HEK293 (cell line): ENCODE data around the gene ARMC3.

Experiments
- CTCF ChIA-PET: fragments of 350-600 bp; formaldehyde crosslinking; extraction: SDS; loops from one replicate; lab custom pipeline; 2021; ENCODE audit warnings: antibody characterized with exemption; lab: Yijun Ruan, JAX
- POLR2A ChIA-PET: fragments of 300-600 bp; formaldehyde crosslinking; extraction: SDS; loops from one replicate; lab custom pipeline; 2020; ENCODE audit warnings: antibody characterized with exemption, inconsistent platforms; lab: Yijun Ruan, JAX
- H3K27ac ChIP-seq: fragments of 200-500 bp; sonication (Bioruptor generic); 2 replicates; pipeline ENCODE4 v1.5.1; 2014; ENCODE audit warnings: low read depth, low read length, control low read depth, inconsistent platforms; ENCODE audit errors: extremely low read depth
- H3K36me3 ChIP-seq, 2 experiments: fragments of 200-500 bp in 1 of 2; sonication (Bioruptor generic) in 1 of 2; 1 replicate in 1 of 2; 2 replicates in 1 of 2; pipeline ENCODE4 v1.5.1; 2014 to 2017; ENCODE audit warnings: inconsistent platforms in 2 of 2, low read length in 2 of 2; ENCODE audit not compliant: control insufficient read depth in 2 of 2, insufficient read depth in 1 of 2
- H3K4me1 ChIP-seq: fragments of 200-500 bp; sonication (Bioruptor generic); 2 replicates; pipeline ENCODE4 v1.5.1; 2014; ENCODE audit warnings: mild to moderate bottlenecking, low read length, inconsistent platforms; ENCODE audit not compliant: control insufficient read depth, insufficient read depth
- H3K4me3 ChIP-seq: 2 replicates; pipeline ENCODE4 v1.5.1; 2011; ENCODE audit warnings: low read depth, mild to moderate bottlenecking, control low read depth, low read length, moderate library complexity
- H3K9me3 ChIP-seq: fragments of 200-500 bp; sonication (Bioruptor generic); 2 replicates; pipeline ENCODE4 v1.5.1; 2014; ENCODE audit warnings: low read depth, low read length, inconsistent platforms; ENCODE audit not compliant: control insufficient read depth, insufficient read depth
- SP3 ChIP-seq: fragments of 450-650 bp; formaldehyde crosslinking; IDR thresholded peaks from 2 replicates; pipeline ENCODE4 v1.5.1; 2016; ENCODE audit warnings: missing biosample characterization, missing genetic modification characterization
- ZFP3 ChIP-seq: fragments of 450-650 bp; formaldehyde crosslinking; IDR thresholded peaks from 2 replicates; pipeline ENCODE4 v1.5.1; 2016; ENCODE audit warnings: low read depth, missing biosample characterization, missing genetic modification characterization
- ZNF10 ChIP-seq: fragments of 450-650 bp; formaldehyde crosslinking; IDR thresholded peaks from 2 replicates; pipeline ENCODE4 v1.5.1; 2017; ENCODE audit warnings: missing biosample characterization, missing genetic modification characterization
- ZNF26 ChIP-seq: fragments of 450-650 bp; formaldehyde crosslinking; IDR thresholded peaks from 2 replicates; pipeline ENCODE4 v1.5.1; 2016; ENCODE audit warnings: missing biosample characterization, missing genetic modification characterization
- ZNF280D ChIP-seq: fragments of 450-650 bp; formaldehyde crosslinking; IDR thresholded peaks from 2 replicates; pipeline ENCODE4 v1.5.1; 2016; ENCODE audit warnings: missing biosample characterization, missing genetic modification characterization
- ZNF354C ChIP-seq: fragments of 450-650 bp; formaldehyde crosslinking; IDR thresholded peaks from 2 replicates; pipeline ENCODE4 v1.5.1; 2016; ENCODE audit warnings: missing biosample characterization, missing genetic modification characterization, low read depth, borderline replicate concordance
- ZNF391 ChIP-seq: fragments of 450-650 bp; formaldehyde crosslinking; IDR thresholded peaks from 2 replicates; pipeline ENCODE4 v1.5.1; 2016; ENCODE audit warnings: low read depth, missing biosample characterization, missing genetic modification characterization, borderline replicate concordance
- ZNF544 ChIP-seq: fragments of 450-650 bp; formaldehyde crosslinking; IDR thresholded peaks from 2 replicates; pipeline ENCODE4 v1.5.0; 2017; ENCODE audit warnings: missing biosample characterization, missing genetic modification characterization
- ZNF600 ChIP-seq: fragments of 450-650 bp; formaldehyde crosslinking; IDR thresholded peaks from 2 replicates; pipeline ENCODE4 v1.5.1; 2016; ENCODE audit warnings: missing biosample characterization, missing genetic modification characterization
- ZNF624 ChIP-seq: fragments of 450-650 bp; formaldehyde crosslinking; IDR thresholded peaks from 2 replicates; pipeline ENCODE4 v1.5.1; 2017; ENCODE audit warnings: missing biosample characterization, missing genetic modification characterization
- ZNF654 ChIP-seq: fragments of 450-650 bp; formaldehyde crosslinking; IDR thresholded peaks from 2 replicates; pipeline ENCODE4 v1.5.1; 2016; ENCODE audit warnings: low read depth, missing biosample characterization, missing genetic modification characterization
- TF ChIP-seq, protein P1 (sequence below): fragments of 450-650 bp; formaldehyde crosslinking; IDR thresholded peaks from 2 replicates; pipeline ENCODE4 v1.5.0; 2017; ENCODE audit warnings: missing biosample characterization, missing genetic modification characterization, borderline replicate concordance
- TF ChIP-seq, protein P2 (sequence below): fragments of 450-650 bp; formaldehyde crosslinking; IDR thresholded peaks from 2 replicates; pipeline ENCODE4 v1.5.1; 2016; ENCODE audit warnings: missing biosample characterization, missing genetic modification characterization
- TF ChIP-seq, protein P3 (sequence below): fragments of 450-650 bp; formaldehyde crosslinking; IDR thresholded peaks from 2 replicates; pipeline ENCODE4 v1.5.1; 2016; ENCODE audit warnings: missing biosample characterization, missing genetic modification characterization
- TF ChIP-seq, protein P4 (sequence below): fragments of 450-650 bp; formaldehyde crosslinking; IDR thresholded peaks from 2 replicates; pipeline ENCODE4 v1.5.1; 2016; ENCODE audit warnings: missing biosample characterization, missing genetic modification characterization

Gene ARMC3

GRCh38 chr10:22895252-22895651 is 32.6 kb upstream of the ARMC3 start (continued):
- no peak for TF ChIP-seq ZNF280D (tag by site-specific recombination)
- TF ChIP-seq ZNF26 (tag by site-specific recombination): no peak
- TF ChIP-seq, protein P1, sequence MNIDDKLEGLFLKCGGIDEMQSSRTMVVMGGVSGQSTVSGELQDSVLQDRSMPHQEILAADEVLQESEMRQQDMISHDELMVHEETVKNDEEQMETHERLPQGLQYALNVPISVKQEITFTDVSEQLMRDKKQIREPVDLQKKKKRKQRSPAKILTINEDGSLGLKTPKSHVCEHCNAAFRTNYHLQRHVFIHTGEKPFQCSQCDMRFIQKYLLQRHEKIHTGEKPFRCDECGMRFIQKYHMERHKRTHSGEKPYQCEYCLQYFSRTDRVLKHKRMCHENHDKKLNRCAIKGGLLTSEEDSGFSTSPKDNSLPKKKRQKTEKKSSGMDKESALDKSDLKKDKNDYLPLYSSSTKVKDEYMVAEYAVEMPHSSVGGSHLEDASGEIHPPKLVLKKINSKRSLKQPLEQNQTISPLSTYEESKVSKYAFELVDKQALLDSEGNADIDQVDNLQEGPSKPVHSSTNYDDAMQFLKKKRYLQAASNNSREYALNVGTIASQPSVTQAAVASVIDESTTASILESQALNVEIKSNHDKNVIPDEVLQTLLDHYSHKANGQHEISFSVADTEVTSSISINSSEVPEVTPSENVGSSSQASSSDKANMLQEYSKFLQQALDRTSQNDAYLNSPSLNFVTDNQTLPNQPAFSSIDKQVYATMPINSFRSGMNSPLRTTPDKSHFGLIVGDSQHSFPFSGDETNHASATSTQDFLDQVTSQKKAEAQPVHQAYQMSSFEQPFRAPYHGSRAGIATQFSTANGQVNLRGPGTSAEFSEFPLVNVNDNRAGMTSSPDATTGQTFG (tag by site-specific recombination): no peak
- TF ChIP-seq, all 188 proteins: peak for 0

DNA sequence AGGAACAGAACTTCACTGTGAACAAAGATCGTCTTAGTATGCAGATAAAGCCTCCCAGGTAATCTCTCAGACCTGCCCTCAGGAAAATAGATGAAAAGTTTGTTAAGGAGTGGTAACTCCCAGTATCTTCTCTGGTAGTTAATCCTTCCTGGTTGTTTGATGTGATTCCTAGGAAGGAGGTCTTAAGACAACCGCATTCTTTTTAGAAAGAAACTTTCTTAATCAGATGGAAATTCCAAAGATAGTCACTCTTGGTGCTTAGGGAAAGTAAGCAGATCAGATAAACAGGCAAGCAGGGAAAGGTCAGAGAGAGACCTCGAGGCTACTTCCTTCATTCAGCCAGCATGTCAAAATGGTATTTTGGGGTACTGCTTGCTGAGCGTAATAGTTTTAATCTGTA is 30.5 kb upstream of the ARMC3 start:
- Histone ChIP-seq H3K36me3 (no peaks in the 10 kb centered on the region), H3K9me3 (no peaks in the 10 kb centered on the region), H3K27ac (no peak overlapping the region)
- POLR2A ChIA-PET: no interaction called here
- no peak for TF ChIP-seq ZFP3
- TF ChIP-seq, protein P2, sequence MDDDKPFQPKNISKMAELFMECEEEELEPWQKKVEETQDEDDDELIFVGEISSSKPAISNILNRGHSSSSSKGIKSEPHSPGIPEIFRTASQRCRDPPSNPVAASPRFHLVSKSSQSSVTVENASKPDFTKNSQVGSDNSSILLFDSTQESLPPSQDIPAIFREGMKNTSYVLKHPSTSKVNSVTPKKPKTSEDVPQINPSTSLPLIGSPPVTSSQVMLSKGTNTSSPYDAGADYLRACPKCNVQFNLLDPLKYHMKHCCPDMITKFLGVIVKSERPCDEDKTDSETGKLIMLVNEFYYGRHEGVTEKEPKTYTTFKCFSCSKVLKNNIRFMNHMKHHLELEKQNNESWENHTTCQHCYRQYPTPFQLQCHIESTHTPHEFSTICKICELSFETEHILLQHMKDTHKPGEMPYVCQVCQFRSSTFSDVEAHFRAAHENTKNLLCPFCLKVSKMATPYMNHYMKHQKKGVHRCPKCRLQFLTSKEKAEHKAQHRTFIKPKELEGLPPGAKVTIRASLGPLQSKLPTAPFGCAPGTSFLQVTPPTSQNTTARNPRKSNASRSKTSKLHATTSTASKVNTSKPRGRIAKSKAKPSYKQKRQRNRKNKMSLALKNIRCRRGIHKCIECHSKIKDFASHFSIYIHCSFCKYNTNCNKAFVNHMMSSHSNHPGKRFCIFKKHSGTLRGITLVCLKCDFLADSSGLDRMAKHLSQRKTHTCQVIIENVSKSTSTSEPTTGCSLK (tag by site-specific recombination): no peak
- TF ChIP-seq ZNF391: no peak
- TF ChIP-seq, protein P3, sequence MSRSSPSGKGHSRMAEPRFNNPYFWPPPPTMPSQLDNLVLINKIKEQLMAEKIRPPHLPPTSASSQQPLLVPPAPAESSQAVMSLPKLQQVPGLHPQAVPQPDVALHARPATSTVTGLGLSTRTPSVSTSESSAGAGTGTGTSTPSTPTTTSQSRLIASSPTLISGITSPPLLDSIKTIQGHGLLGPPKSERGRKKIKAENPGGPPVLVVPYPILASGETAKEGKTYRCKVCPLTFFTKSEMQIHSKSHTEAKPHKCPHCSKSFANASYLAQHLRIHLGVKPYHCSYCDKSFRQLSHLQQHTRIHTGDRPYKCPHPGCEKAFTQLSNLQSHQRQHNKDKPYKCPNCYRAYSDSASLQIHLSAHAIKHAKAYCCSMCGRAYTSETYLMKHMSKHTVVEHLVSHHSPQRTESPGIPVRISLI (tag by site-specific recombination): no peak
- TF ChIP-seq, protein P4, sequence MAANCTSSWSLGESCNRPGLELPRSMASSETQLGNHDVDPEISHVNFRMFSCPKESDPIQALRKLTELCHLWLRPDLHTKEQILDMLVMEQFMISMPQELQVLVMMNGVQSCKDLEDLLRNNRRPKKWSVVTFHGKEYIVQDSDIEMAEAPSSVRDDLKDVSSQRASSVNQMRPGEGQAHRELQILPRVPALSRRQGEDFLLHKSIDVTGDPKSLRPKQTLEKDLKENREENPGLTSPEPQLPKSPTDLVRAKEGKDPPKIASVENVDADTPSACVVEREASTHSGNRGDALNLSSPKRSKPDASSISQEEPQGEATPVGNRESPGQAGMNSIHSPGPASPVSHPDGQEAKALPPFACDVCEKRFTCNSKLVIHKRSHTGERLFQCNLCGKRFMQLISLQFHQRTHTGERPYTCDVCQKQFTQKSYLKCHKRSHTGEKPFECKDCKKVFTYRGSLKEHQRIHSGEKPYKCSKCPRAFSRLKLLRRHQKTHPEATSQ (tag by site-specific recombination): no peak
- TF ChIP-seq, all 188 proteins: peak for 0
- Histone ChIP-seq H3K4me1 (no peaks in the 10 kb centered on the region; the same call in 1 of the 2 replicates), H3K4me3 (no peak overlapping the region)
- CTCF ChIA-PET: no interaction called here

- H3K9me3 ChIP-seq: no peaks in the 10 kb centered on the region
- no peaks in the 10 kb centered on the region; the same call in 1 of the 2 replicates for H3K4me1 ChIP-seq
- H3K36me3 ChIP-seq: no peaks in the 10 kb centered on the region
- no peak overlapping the region for H3K27ac ChIP-seq
- ChIA-PET POLR2A (no interaction called here), CTCF (interaction anchor here (0.6 to 0.7 kb wide), 4 partner anchors 13 to 600 kb away, joined by 3 to 5 read pairs (median 4); no protein-coding TSS in a partner anchor)
- TF ChIP-seq ZNF600 (no peak), ZNF544 (no peak), ZNF10 (tag by site-specific recombination) (no peak), SP3 (tag by site-specific recombination) (no peak), ZNF654 (tag by site-specific recombination) (no peak), ZNF624 (tag by site-specific recombination) (no peak), ZNF354C (tag by site-specific recombination) (no peak)
- H3K4me3 ChIP-seq: no peak overlapping the region
These were observed 28.5 kb upstream of the ARMC3 start for GRCh38 chr10:22899307-22899706.
